Esophagus squamous epithelium (tissue), 4 donors: ENCODE results near the gene ATP6V0E2.

ENCODE experiments used
- CTCF ChIP-seq, 6 experiments: fragments of 450-650 bp in 4 of 6; fragments of 200-600 bp in 2 of 6; sonication (generic) in 2 of 6; IDR thresholded peaks; one replicate each; pipeline ENCODE4 v1.5.1; 2016 to 2019; ENCODE audit warnings: antibody characterized with exemption in 6 of 6, mild to moderate bottlenecking in 4 of 6, moderate library complexity in 4 of 6
- POLR2A ChIP-seq, 4 donors: fragments of 450-650 bp; IDR thresholded peaks; one replicate each; pipeline ENCODE4 v1.6.1; 2017; ENCODE audit warnings: antibody characterized with exemption in 4 of 4, mild to moderate bottlenecking in 4 of 4, moderate library complexity in 3 of 4

- TF ChIP-seq CTCF (IDR thresholded peaks at IDR 0.05) (no peak), POLR2A (IDR thresholded peaks at IDR 0.05) (no peak)
Observed at GRCh38 chr7:149854611-149855360, 19.0 kb upstream of the ATP6V0E2 start.
